H1 (cell line): ENCODE results near the gene PPFIA4. TPM values are rescaled to one million over a fixed set of nuclear protein-coding genes. Genes with fewer than 3 reads are reported as not detected.

Experiments
- CTCF ChIA-PET: fragments of 300-600 bp; sonication (Branson Sonifier 250); formaldehyde crosslinking; loops from one replicate; lab custom pipeline; 2021; ENCODE audit not compliant: partially characterized antibody; lab: Charles Lee
- POLR2A ChIA-PET: fragments of 300-600 bp; sonication (Branson Sonifier 250); formaldehyde crosslinking; loops from one replicate; lab custom pipeline; 2021; ENCODE audit warnings: inconsistent platforms; ENCODE audit not compliant: partially characterized antibody; lab: Charles Lee
- DNase-seq, 2 experiments: peaks; one replicate each; pipeline versions ENCODE4 v3.0.0 to v3.0.0-alpha.2; 2010 to 2022; ENCODE audit warnings: low spot score in 2 of 2, low read depth in 1 of 2, mixed read lengths in 1 of 2
- FAIRE-seq: peaks from 2 replicates; lab custom pipeline; 2011; peaks lifted over from hg19 to GRCh38; lab: Jason Lieb, UNC
- H2AFZ ChIP-seq: 2 replicates; pipeline ENCODE4 v1.8.1; 2012; ENCODE audit warnings: low read length, inconsistent platforms
- H2AK5ac ChIP-seq: 2 replicates; pipeline ENCODE4 v1.6.1; 2013; ENCODE audit warnings: low read depth, low read length
- H2BK120ac ChIP-seq: replicated peaks from 2 replicates; pipeline ENCODE3; 2013; ENCODE audit warnings: low read depth, low read length, inconsistent platforms
- H2BK12ac ChIP-seq: 2 replicates; pipeline ENCODE4 v1.6.1; 2013; ENCODE audit warnings: low read depth, low read length
- H2BK15ac ChIP-seq: 2 replicates; pipeline ENCODE4 v1.6.1; 2013; ENCODE audit warnings: low read length
- H2BK20ac ChIP-seq: 2 replicates; pipeline ENCODE4 v1.6.1; 2013; ENCODE audit warnings: low read length
- H2BK5ac ChIP-seq: 2 replicates; pipeline ENCODE4 v1.6.1; 2013; ENCODE audit warnings: low read depth, low read length
- H3K14ac ChIP-seq: 2 replicates; pipeline ENCODE4 v1.6.1; 2013; ENCODE audit warnings: inconsistent platforms; ENCODE audit not compliant: insufficient read length
- H3K18ac ChIP-seq: 2 replicates; pipeline ENCODE4 v1.6.1; 2013; ENCODE audit warnings: low read length; ENCODE audit errors: extremely low read depth
- H3K23ac ChIP-seq: 2 replicates; pipeline ENCODE4 v1.6.1; 2013; ENCODE audit warnings: inconsistent platforms; ENCODE audit not compliant: insufficient read length
- H3K23me2 ChIP-seq: 2 replicates; pipeline ENCODE4 v1.6.1; 2013; ENCODE audit warnings: low read depth, low read length
- H3K27ac ChIP-seq: 2 replicates; pipeline ENCODE4 v1.6.1; 2011; ENCODE audit warnings: low read depth, low read length, inconsistent platforms
- H3K27me3 ChIP-seq, 4 experiments: replicated peaks in 1 of 4; 1 replicate in 1 of 4; 2 replicates in 3 of 4; pipeline versions ENCODE4 v1.6.1 to v1.8.1; 2011 to 2013; ENCODE audit warnings: low read length in 3 of 4, mild to moderate bottlenecking in 3 of 4, inconsistent platforms in 2 of 4, mixed read lengths in 2 of 4, moderate library complexity in 1 of 4; ENCODE audit not compliant: control insufficient read depth in 3 of 4, insufficient read depth in 3 of 4; ENCODE audit errors: extremely low read depth in 1 of 4
- H3K36me3 ChIP-seq, 4 experiments: 2 replicates each; pipeline versions ENCODE4 v1.6.1 to v1.8.1; 2011 to 2013; ENCODE audit warnings: mild to moderate bottlenecking in 4 of 4, low read length in 3 of 4, moderate library complexity in 2 of 4, control low read depth in 1 of 4, inconsistent platforms in 1 of 4; ENCODE audit not compliant: insufficient read depth in 4 of 4, control insufficient read depth in 2 of 4
- H3K4ac ChIP-seq: replicated peaks from 2 replicates; pipeline ENCODE3; 2013; ENCODE audit warnings: low read length, low read depth, mixed read lengths, inconsistent platforms; ENCODE audit not compliant: insufficient read length
- H3K4me1 ChIP-seq, 4 experiments: replicated peaks in 1 of 4; 1 replicate in 1 of 4; 2 replicates in 3 of 4; pipeline versions ENCODE4 v1.6.1 to v1.8.1; 2011 to 2013; ENCODE audit warnings: low read length in 3 of 4, inconsistent platforms in 2 of 4, mixed read lengths in 1 of 4; ENCODE audit not compliant: insufficient read depth in 4 of 4, control insufficient read depth in 3 of 4
- H3K4me2 ChIP-seq, 2 experiments: 2 replicates each; pipeline versions ENCODE4 v1.6.1 to v1.8.1; 2011 to 2013; ENCODE audit warnings: low read depth in 2 of 2, low read length in 2 of 2, control low read depth in 1 of 2, inconsistent platforms in 1 of 2, mild to moderate bottlenecking in 1 of 2; ENCODE audit not compliant: insufficient read depth in 1 of 2
- H3K4me3 ChIP-seq, 4 experiments: fragments of 200-600, 300-600 bp in 1 of 4; sonication (generic), shearing (Covaris generic), sonication (Bioruptor Twin) in 1 of 4; 2 replicates each; pipeline versions ENCODE4 v1.5.1 to v1.8.1; 2011 to 2016; ENCODE audit warnings: low read length in 4 of 4, low read depth in 3 of 4, control low read depth in 2 of 4, inconsistent platforms in 2 of 4, mild to moderate bottlenecking in 2 of 4, mixed read lengths in 1 of 4, moderate library complexity in 1 of 4; ENCODE audit not compliant: insufficient read depth in 2 of 4; ENCODE audit errors: extremely low read depth in 1 of 4
- H3K56ac ChIP-seq: replicated peaks from 2 replicates; pipeline ENCODE3; 2013; ENCODE audit warnings: low read depth, mild to moderate bottlenecking, mixed read lengths, low read length, inconsistent platforms; ENCODE audit not compliant: insufficient read length
- H3K79me1 ChIP-seq: 2 replicates; pipeline ENCODE4 v1.6.1; 2013; ENCODE audit warnings: low read depth, low read length, control low read depth
- H3K79me2 ChIP-seq, 2 experiments: 2 replicates each; pipeline versions ENCODE4 v1.6.1 to v1.8.1; 2012 to 2013; ENCODE audit warnings: low read length in 2 of 2, mild to moderate bottlenecking in 2 of 2, inconsistent platforms in 1 of 2; ENCODE audit not compliant: insufficient read depth in 2 of 2, control insufficient read depth in 1 of 2
- H3K9ac ChIP-seq, 4 experiments: replicated peaks in 1 of 4; 1 replicate in 1 of 4; 2 replicates in 3 of 4; pipeline versions ENCODE4 v1.6.1 to v1.8.1; 2011 to 2013; ENCODE audit warnings: low read depth in 3 of 4, low read length in 3 of 4, control low read depth in 2 of 4, mild to moderate bottlenecking in 2 of 4, moderate library complexity in 2 of 4, inconsistent platforms in 1 of 4; ENCODE audit errors: extremely low read depth in 1 of 4
- H3K9me3 ChIP-seq, 2 experiments: 2 replicates each; pipeline versions ENCODE4 v1.6.1 to v1.8.1; 2012 to 2013; ENCODE audit warnings: mild to moderate bottlenecking in 2 of 2, moderate library complexity in 2 of 2, control low read depth in 1 of 2, inconsistent platforms in 1 of 2, low read depth in 1 of 2, low read length in 1 of 2, mixed read lengths in 1 of 2; ENCODE audit not compliant: insufficient read depth in 2 of 2
- H4K20me1 ChIP-seq, 2 experiments: replicated peaks in 1 of 2; 2 replicates each; pipeline versions ENCODE3 to v1.8.1; 2011 to 2013; ENCODE audit warnings: inconsistent platforms in 2 of 2, low read length in 2 of 2, mild to moderate bottlenecking in 1 of 2; ENCODE audit not compliant: insufficient read depth in 2 of 2, control insufficient read depth in 1 of 2
- H4K5ac ChIP-seq: 2 replicates; pipeline ENCODE4 v1.6.1; 2013; ENCODE audit warnings: low read length, low read depth, mixed read lengths, inconsistent platforms; ENCODE audit not compliant: insufficient read length
- H4K8ac ChIP-seq: 2 replicates; pipeline ENCODE4 v1.8.0; 2013; ENCODE audit warnings: mild to moderate bottlenecking, moderate library complexity, low read length, inconsistent platforms; ENCODE audit not compliant: insufficient read depth; ENCODE audit errors: extremely low read depth
- H4K91ac ChIP-seq: replicated peaks from 2 replicates; pipeline ENCODE3; 2013; ENCODE audit warnings: low read length, mixed read lengths, inconsistent platforms; ENCODE audit not compliant: insufficient read length
- CTCF ChIP-seq, 3 experiments: IDR thresholded peaks; 1 replicate in 2 of 3; 2 replicates in 1 of 3; pipeline versions ENCODE4 v1.5.1 to v1.6.1; 2011; ENCODE audit warnings: low read length in 3 of 3, mild to moderate bottlenecking in 3 of 3, inconsistent platforms in 2 of 3, low read depth in 1 of 3, moderate library complexity in 1 of 3; ENCODE audit not compliant: insufficient read depth in 1 of 3; ENCODE audit errors: control extremely low read depth in 1 of 3
- JUN ChIP-seq: IDR thresholded peaks from 2 replicates; pipeline ENCODE4 v1.6.1; 2011; ENCODE audit warnings: low read depth, mild to moderate bottlenecking, improper control_type of control experiment, low read length
- POLR2AphosphoS5 ChIP-seq: IDR thresholded peaks from 2 replicates; pipeline ENCODE4 v1.6.1; 2011; ENCODE audit warnings: low read depth, low read length
- RNF2 ChIP-seq: fragments of 200-900, 300-1000 bp; sonication (generic); IDR thresholded peaks from 2 replicates; pipeline ENCODE4 v1.7.1; 2016; ENCODE audit warnings: borderline replicate concordance, low read depth, mild to moderate bottlenecking, antibody characterized with exemption, low read length; ENCODE audit not compliant: poor library complexity, severe bottlenecking; ENCODE audit errors: missing control alignments
- SIX5 ChIP-seq: IDR thresholded peaks from 2 replicates; pipeline ENCODE4 v1.6.1; 2011; ENCODE audit warnings: mild to moderate bottlenecking, low read depth, low read length
- TAF1 ChIP-seq: IDR thresholded peaks from 2 replicates; pipeline ENCODE4 v1.6.1; 2011; ENCODE audit warnings: mild to moderate bottlenecking, low read depth, low read length
- ZNF274 ChIP-seq: IDR thresholded peaks from 2 replicates; pipeline ENCODE4 v1.7.0; 2012; ENCODE audit warnings: low read length, borderline replicate concordance; ENCODE audit errors: extremely low read depth
- polyA plus RNA-seq, 7 experiments: library from polyadenylated mRNA; depleted of rRNA in 3 of 7; stranded (reverse) in 5 of 7; unstranded in 2 of 7; fragments of >200 nt in 5 of 7; fragments of 200-250 nt in 2 of 7; gene quantifications; 1 replicate in 5 of 7; 2 replicates in 1 of 7; 4 replicates in 1 of 7; pipeline versions ENCODE4 v1.2.1 to v1.2.3, GENCODE V29; 2011 to 2013; ENCODE audit warnings: missing spikeins in 2 of 7, mixed read lengths in 2 of 7
- total RNA-seq: library from RNA; stranded (reverse); fragmentation: NEBNext Ultra II Directional; extraction: Animal tissue kit (Norgen Biotek cat#: 25700); gene quantifications from 2 replicates; pipeline ENCODE4 v1.2.1, GENCODE V29; 2021

The PPFIA4 gene
- total and polyA plus RNA-seq, 2 of the 8 experiments (the other 6 are each of a cell fraction or from before 2014, with no cell fraction given), result 9.0 to 9.9 TPM

DNA sequence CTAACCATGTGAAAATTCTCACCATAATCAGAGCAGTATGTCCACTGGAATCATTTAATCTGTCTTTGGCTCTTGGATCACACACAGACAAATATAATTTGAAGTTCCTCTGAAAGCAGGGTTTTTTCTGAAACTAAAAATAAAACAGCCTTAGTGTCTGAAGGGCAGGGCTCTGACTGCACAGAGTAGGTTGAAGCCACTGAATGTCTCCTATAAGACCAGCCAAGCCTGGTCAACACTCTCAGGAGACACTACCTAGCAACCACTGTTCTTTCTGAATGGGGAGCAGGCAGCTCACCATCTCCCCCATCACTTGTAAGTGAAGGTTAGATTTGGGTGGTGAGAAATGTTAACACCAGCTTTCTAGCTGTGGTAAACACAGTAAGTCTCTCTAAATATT lies 35.2 kb upstream of the PPFIA4 start:
- Histone ChIP-seq H4K8ac (no peak overlapping the region), H2BK120ac (no peak overlapping the region), H3K36me3 (no peaks in the 10 kb centered on the region), H3K27me3 (no peaks in the 10 kb centered on the region), H3K23me2 (no peaks in the 10 kb centered on the region), H3K9ac (no peak overlapping the region), H2BK15ac (no peak overlapping the region), H3K23ac (no peak overlapping the region), H4K20me1 (no peaks in the 10 kb centered on the region), H3K4ac (no peak overlapping the region), H3K18ac (no peak overlapping the region), H3K79me1 (no peaks in the 10 kb centered on the region), H4K91ac (no peak overlapping the region), H2BK20ac (no peak overlapping the region), H2BK5ac (no peak overlapping the region), H2AFZ (no peak overlapping the region), H3K79me2 (no peaks in the 10 kb centered on the region), H3K27ac (no peak overlapping the region), H3K9me3 (no peaks in the 10 kb centered on the region), H2AK5ac (no peak overlapping the region), H3K56ac (no peak overlapping the region), H2BK12ac (no peak overlapping the region), H4K5ac (no peak overlapping the region), H3K4me2 (no peak overlapping the region), H3K4me3 (no peak overlapping the region), H3K4me1 (no peaks in the 10 kb centered on the region), H3K14ac (no peak overlapping the region)
- FAIRE-seq (no peak), DNase-seq (no peak)
- ChIA-PET POLR2A (interaction anchor here (2.6 kb wide), 1 partner anchor 16 kb away, joined by 8 read pairs; the partner anchor contains the start of gene TMEM183A), CTCF (interaction anchor here (0.6 to 5.6 kb wide), 4 partner anchors 8 to 66 kb away, joined by 3 to 43 read pairs (median 4); no protein-coding TSS in a partner anchor)
- TF ChIP-seq RNF2, result no peak
- no peak for TF ChIP-seq TAF1
- no peak for TF ChIP-seq ZNF274
- no peak for TF ChIP-seq SIX5
- no peak for TF ChIP-seq JUN
- TF ChIP-seq CTCF (IDR thresholded peaks at IDR 0.05; ENCODE audit: control extremely low read depth in 1 of 3, insufficient read depth in 1 of 3, low read depth in 1 of 3, low read length in 3 of 3), result no peak
- no peak for TF ChIP-seq POLR2AphosphoS5
